ENCODE results near the gene HECW1. TPM values are rescaled to one million over a fixed set of nuclear protein-coding genes. Genes with fewer than 3 reads are reported as not detected.
A peak's percentile ranks its signal among the peaks of the same experiment; 100 is the strongest.

Gene HECW1
- total and polyA plus RNA-seq, 4 donors: 0.05 TPM; not detected in 3

- TF ChIP-seq YY1 (IDR thresholded peaks at IDR 0.05) (no peak), REST (IDR thresholded peaks at IDR 0.05) (no peak), GABPA (IDR thresholded peaks at IDR 0.05 in 1 of 2, conservative IDR thresholded peaks at IDR 0.05 in 1 of 2) (no peak), CTCF (IDR thresholded peaks at IDR 0.05; ENCODE audit: low read depth, low read length, missing input control) (peak; percentile 9), EGR1 (IDR thresholded peaks at IDR 0.05; ENCODE audit: low read depth in 2 of 2) (no peak), FOXA1 (IDR thresholded peaks at IDR 0.05) (no peak), TAF1 (conservative IDR thresholded peaks at IDR 0.05) (no peak), MAX (IDR thresholded peaks at IDR 0.05) (no peak), ZBTB33 (IDR thresholded peaks at IDR 0.05) (no peak), SP1 (IDR thresholded peaks at IDR 0.05) (no peak), HNF4A (conservative IDR thresholded peaks at IDR 0.05) (peak in 1 of 2 donors; percentile 12), ATF3 (IDR thresholded peaks at IDR 0.05) (no peak), JUND (IDR thresholded peaks at IDR 0.05) (no peak), RXRA (IDR thresholded peaks at IDR 0.05) (peak in 1 of 2 donors; percentile 17), RAD21 (IDR thresholded peaks at IDR 0.05) (peak in 1 of 2 donors; percentile 85), NR2F2 (IDR thresholded peaks at IDR 0.05) (no peak)
- DNase-seq (ENCODE audit: low spot score): no peak
- no peak overlapping the region for H3K27ac ChIP-seq (ENCODE audit: low read depth in 1 of 2, low read length in 2 of 2)
- no peaks in the 10 kb centered on the region for H3K4me1 ChIP-seq (ENCODE audit: control insufficient read depth in 4 of 4, insufficient read depth in 4 of 4, low read length in 3 of 4)
- no peaks in the 10 kb centered on the region for H3K36me3 ChIP-seq (ENCODE audit: control insufficient read depth in 4 of 4, insufficient read depth in 3 of 4, low read depth in 1 of 4, low read length in 3 of 4)
- H3K27me3 ChIP-seq (ENCODE audit: control insufficient read depth in 4 of 4, insufficient read depth in 4 of 4, low read length in 3 of 4): no peaks in the 10 kb centered on the region
- H3K9ac ChIP-seq (ENCODE audit: low read depth in 1 of 2, low read length in 2 of 2): no peak overlapping the region
- 82% methylated on average over 9 of the region's 9 CpGs for WGBS
- H3K4me3 ChIP-seq (ENCODE audit: low read depth in 1 of 3, low read length in 3 of 3): no peak overlapping the region
- no peaks in the 10 kb centered on the region for H3K9me3 ChIP-seq (ENCODE audit: control insufficient read depth in 4 of 4, low read length in 3 of 4)
Measured at GRCh38 chr7:43511029-43511428, 398.6 kb downstream of the HECW1 start.
